Lung (tissue), 12 donors: ENCODE results near the gene PDE6G. TPM values are rescaled to one million over a fixed set of nuclear protein-coding genes. Genes with fewer than 3 reads are reported as not detected.

Source experiments
- ATAC-seq: fragments of 200-7000 bp; cut with Tn5 transposase; one replicate; pipeline ENCODE4 v1.9.1; 2020; ENCODE audit warnings: moderate number of reproducible peaks; ENCODE audit not compliant: insufficient read depth, low FRiP score
- DNase-seq, 3 donors: peaks; one replicate each; pipeline ENCODE4 v3.0.0-alpha.2; 2013 to 2017
- H3K27ac ChIP-seq, 2 donors: one replicate each; pipeline ENCODE4 v1.5.1; 2013; ENCODE audit warnings: mild to moderate bottlenecking in 2 of 2, moderate library complexity in 2 of 2, control low read depth in 1 of 2, inconsistent platforms in 1 of 2, low read depth in 1 of 2, low read length in 1 of 2
- H3K27me3 ChIP-seq, 3 donors: one replicate each; pipeline ENCODE4 v1.5.1; 2013; ENCODE audit warnings: low read length in 2 of 3; ENCODE audit not compliant: control insufficient read depth in 3 of 3, insufficient read depth in 3 of 3
- H3K36me3 ChIP-seq, 4 donors: one replicate each; pipeline ENCODE4 v1.5.1; 2013; ENCODE audit warnings: low read length in 4 of 4, mild to moderate bottlenecking in 1 of 4, moderate library complexity in 1 of 4; ENCODE audit not compliant: control insufficient read depth in 4 of 4, insufficient read depth in 4 of 4
- H3K4me1 ChIP-seq, 5 donors: one replicate each; pipeline ENCODE4 v1.5.1; 2013; ENCODE audit warnings: low read length in 5 of 5, mild to moderate bottlenecking in 2 of 5, moderate library complexity in 1 of 5; ENCODE audit not compliant: control insufficient read depth in 5 of 5, insufficient read depth in 5 of 5
- H3K4me3 ChIP-seq: one replicate; pipeline ENCODE4 v1.5.1; 2013; ENCODE audit warnings: mild to moderate bottlenecking, control low read depth, moderate library complexity
- H3K9ac ChIP-seq, 2 donors: one replicate each; pipeline ENCODE4 v1.5.1; 2013; ENCODE audit warnings: low read length in 2 of 2, control low read depth in 1 of 2; ENCODE audit not compliant: insufficient read depth in 1 of 2
- H3K9me3 ChIP-seq, 4 donors: one replicate each; pipeline ENCODE4 v1.5.1; 2013; ENCODE audit warnings: low read length in 3 of 4, mild to moderate bottlenecking in 1 of 4, moderate library complexity in 1 of 4; ENCODE audit not compliant: control insufficient read depth in 4 of 4, insufficient read depth in 3 of 4
- CTCF ChIP-seq: IDR thresholded peaks from 2 replicates; pipeline ENCODE4 v1.5.1; 2012; ENCODE audit warnings: mild to moderate bottlenecking; ENCODE audit errors: control extremely low read depth, extremely low read depth
- WGBS, 2 donors: extraction: QIAGEN DNeasy Blood & Tissue Kit; methylation state at CpG; one replicate each; pipeline ENCODE4 v1.1.7; 2013; 5-methylcytosine and 5-hydroxymethylcytosine counted together
- polyA plus RNA-seq, 2 donors: library from polyadenylated mRNA; stranded (reverse); fragments of 200-250 nt; gene quantifications; one replicate each; pipeline ENCODE4 v1.2.1, GENCODE V29; 2013
- total RNA-seq, 2 donors: library from RNA; depleted of rRNA in 1 of 2; stranded (reverse); fragments of >200 nt in 1 of 2; gene quantifications; one replicate each; pipeline ENCODE4 v1.2.1, GENCODE V29; 2014 to 2021
- donor health status: control.
- donor health status: control.
- donor health status: Bipolar disorder and iron deficiency.
- donor health status: healthy.
- donor health status: DM: yes; HTN: yes; CAD: no.

PDE6G gene
- total and polyA plus RNA-seq, 4 donors, result 1.8 to 2.1 (median 1.8) TPM; not detected in 1

DNA sequence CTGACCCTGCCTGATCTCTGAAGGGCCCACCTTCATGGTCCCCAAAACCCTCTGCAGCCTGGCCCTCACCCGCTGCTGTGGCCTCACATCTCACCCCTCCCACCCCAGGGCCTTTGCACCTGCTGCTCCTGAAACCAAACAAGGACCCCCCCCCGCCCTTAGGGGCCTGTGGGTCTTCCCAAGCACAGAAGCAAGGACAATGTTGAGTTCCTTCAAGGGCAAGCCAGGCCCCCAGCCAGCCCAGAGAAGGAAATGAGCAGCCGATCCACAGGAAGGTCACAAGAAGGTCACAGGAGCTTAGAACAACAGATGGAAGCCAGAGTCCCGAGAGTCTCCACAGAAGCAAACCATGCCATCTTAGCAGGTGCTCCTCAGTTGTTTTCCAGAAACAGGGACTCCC is 493 bp upstream of the PDE6G start:
- Histone ChIP-seq H3K4me1 (peaks cover 0 to 9% (median 0%) of the 10 kb centered on the region in 5 donors), H3K27ac (no peak overlapping the region), H3K4me3 (no peak overlapping the region), H3K27me3 (peaks cover 0 to 1% (median 0%) of the 10 kb centered on the region in 3 donors), H3K9me3 (no peaks in the 10 kb centered on the region), H3K9ac (no peak overlapping the region), H3K36me3 (no peaks in the 10 kb centered on the region)
- DNase-seq (peak in 1 of 3 donors; percentile 14), ATAC-seq (no peak)
- TF ChIP-seq CTCF, result no peak
- WGBS, 2 donors, result 53 to 57% methylated on average over 4 of the region's 4 CpGs

DNA sequence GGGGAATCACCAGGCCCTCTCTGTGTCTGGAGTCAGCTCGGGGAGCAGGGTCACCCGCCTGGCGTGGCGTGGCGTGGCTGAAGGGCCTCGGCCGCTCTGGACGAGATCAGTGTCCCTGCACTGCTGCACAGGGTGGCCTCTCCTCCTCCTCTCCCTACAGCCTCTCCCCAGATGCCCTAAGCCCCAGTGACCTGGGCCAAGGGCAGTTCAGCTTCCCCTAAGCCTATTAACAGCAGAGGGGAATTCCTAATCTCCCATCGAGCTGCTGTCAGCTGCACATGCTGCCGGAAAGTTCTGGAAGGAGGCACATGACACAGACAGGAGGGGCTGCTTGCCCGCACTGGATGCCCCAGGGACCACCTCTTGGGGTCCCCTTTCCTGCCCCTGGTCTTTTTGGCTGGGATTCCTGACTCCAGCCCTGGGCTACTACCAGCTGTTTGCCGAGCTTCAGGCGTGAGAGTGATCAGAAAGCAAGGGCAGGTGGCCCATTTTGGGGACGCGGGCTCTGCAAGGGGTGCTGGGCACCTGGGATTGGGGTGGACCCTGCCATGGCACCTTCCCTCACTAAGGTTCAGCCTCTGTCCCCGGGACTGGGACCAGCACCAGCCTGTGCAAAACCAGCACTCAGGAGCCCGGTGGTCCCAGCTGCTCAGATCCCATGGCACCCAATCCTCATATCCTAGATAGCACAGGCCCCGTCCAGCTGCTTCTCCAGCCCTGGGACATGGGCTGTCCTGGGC is 794 bp downstream of the PDE6G start:
- no peak for DNase-seq
- Histone ChIP-seq H3K9me3 (no peaks in the 10 kb centered on the region), H3K36me3 (no peaks in the 10 kb centered on the region), H3K9ac (no peak overlapping the region), H3K27ac (no peak overlapping the region), H3K27me3 (peaks cover 0 to 2% (median 0%) of the 10 kb centered on the region in 3 donors), H3K4me1 (peaks cover 0 to 9% (median 0%) of the 10 kb centered on the region in 5 donors), H3K4me3 (no peak overlapping the region)
- 87 to 90% methylated on average over 18 of the region's 18 CpGs for WGBS, 2 donors
- TF ChIP-seq CTCF, result no peak
- ATAC-seq, result no peak

DNA sequence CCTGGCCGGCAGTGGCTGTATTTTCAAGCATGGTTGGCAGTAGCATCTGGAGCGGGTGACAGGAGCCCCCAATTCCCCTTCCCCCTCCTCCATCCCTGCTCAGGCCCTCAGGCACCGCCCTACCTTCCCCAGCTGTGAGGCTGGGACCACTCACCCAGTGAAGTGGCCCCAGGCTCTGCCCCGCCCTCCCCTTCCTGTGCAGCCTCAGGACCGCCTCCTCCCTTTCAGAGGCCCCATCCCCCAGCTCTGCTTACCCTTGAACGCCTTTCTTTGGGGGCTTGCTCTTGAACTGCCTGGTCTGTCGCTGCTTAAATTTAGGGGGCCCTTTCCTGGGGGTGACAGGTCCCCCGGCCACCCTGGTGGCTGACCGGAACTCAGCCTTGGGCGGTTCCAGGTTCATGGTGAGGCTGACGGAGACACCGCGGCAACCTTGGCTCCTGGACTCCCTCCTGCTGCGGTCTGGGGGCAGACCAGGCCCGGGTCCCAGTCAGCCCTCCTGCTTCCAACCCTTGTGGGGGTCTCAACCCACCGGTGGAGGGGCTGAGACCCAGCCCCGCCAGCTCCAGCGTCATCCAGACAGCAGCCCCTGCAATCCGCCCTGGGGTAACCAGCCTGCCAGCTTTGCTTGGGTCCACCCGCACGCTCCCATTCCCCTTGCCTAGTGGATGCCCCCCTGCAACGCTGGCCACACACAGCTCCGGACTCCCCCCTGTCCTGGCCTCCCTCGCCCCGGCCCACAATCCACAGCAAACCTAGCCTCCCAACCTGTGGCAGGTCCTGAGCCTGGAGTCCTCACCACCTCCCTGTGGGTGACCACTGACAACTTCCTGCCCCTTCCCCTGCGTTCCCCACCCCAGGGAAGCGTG is 3.2 kb downstream of the PDE6G start:
- Histone ChIP-seq H3K9ac (peak overlapping the region in 1 of 2 donors; percentile 25), H3K36me3 (peaks cover 0 to 6% (median 0%) of the 10 kb centered on the region in 4 donors), H3K4me3 (no peak overlapping the region), H3K27me3 (peaks cover 2 to 14% (median 10%) of the 10 kb centered on the region in 3 donors), H3K4me1 (peaks cover 0 to 9% (median 0%) of the 10 kb centered on the region in 5 donors), H3K27ac (no peak overlapping the region), H3K9me3 (peaks cover 0 to 10% (median 0%) of the 10 kb centered on the region in 4 donors)
- ATAC-seq (no peak), DNase-seq (peak; percentile 8 to 43 (median 32))
- TF ChIP-seq CTCF, result no peak
- WGBS, 2 donors, result 13 to 29% methylated on average over 26 to 27 of the region's 27 CpGs
